IMR-90 (cell line): Measurements from ENCODE around the gene EFCAB10.
A peak's percentile ranks its signal among the peaks of the same experiment; 100 is the strongest.

ENCODE experiments used
- BHLHE40 ChIP-seq: fragments of 150-350 bp; IDR thresholded peaks from 2 replicates; pipeline ENCODE4 v1.6.1; 2016; ENCODE audit warnings: mild to moderate bottlenecking, low read depth, low read length
- CEBPB ChIP-seq: IDR thresholded peaks from 2 replicates; pipeline ENCODE4 v1.6.1; 2012; ENCODE audit warnings: low read depth, low read length, improper control_type of control experiment
- CHD1 ChIP-seq: IDR thresholded peaks from 2 replicates; pipeline ENCODE4 v1.6.1; 2012; ENCODE audit warnings: low read depth, low read length, improper control_type of control experiment
- MAZ ChIP-seq: IDR thresholded peaks from 2 replicates; pipeline ENCODE4 v1.6.1; 2012; ENCODE audit warnings: low read depth, mild to moderate bottlenecking, low read length, improper control_type of control experiment, moderate library complexity, borderline replicate concordance
- NFE2L2 ChIP-seq: fragments of 150-350 bp; IDR thresholded peaks from 2 replicates; pipeline ENCODE4 v1.6.1; 2016; ENCODE audit warnings: low read depth, mild to moderate bottlenecking, low read length
- POLR2A ChIP-seq: IDR thresholded peaks from 2 replicates; pipeline ENCODE4 v1.6.1; 2012; ENCODE audit warnings: mild to moderate bottlenecking, low read depth, low read length
- RAD21 ChIP-seq: IDR thresholded peaks from 2 replicates; pipeline ENCODE4 v1.6.1; 2012; ENCODE audit warnings: low read length, improper control_type of control experiment
- RCOR1 ChIP-seq: IDR thresholded peaks from 2 replicates; pipeline ENCODE4 v1.6.1; 2012; ENCODE audit warnings: mild to moderate bottlenecking, low read length, improper control_type of control experiment; ENCODE audit not compliant: insufficient replicate concordance
- RFX5 ChIP-seq: IDR thresholded peaks from 2 replicates; pipeline ENCODE4 v1.8.0; 2012; ENCODE audit warnings: low read depth, mild to moderate bottlenecking, low read length, moderate library complexity
- SMC3 ChIP-seq: fragments of 150-350 bp; IDR thresholded peaks from 2 replicates; pipeline ENCODE4 v1.6.1; 2016; ENCODE audit warnings: low read depth, mild to moderate bottlenecking, antibody characterized with exemption, low read length, moderate library complexity
- TF ChIP-seq, protein P1 (sequence below): conservative IDR thresholded peaks from 2 replicates; pipeline ENCODE4 v1.5.1; 2012; ENCODE audit warnings: mild to moderate bottlenecking, low read depth, low read length, improper control_type of control experiment
- TF ChIP-seq, protein P2 (sequence below): fragments of 150-350 bp; IDR thresholded peaks from 2 replicates; pipeline ENCODE4 v1.6.1; 2017; ENCODE audit warnings: mild to moderate bottlenecking, antibody characterized with exemption, low read length, low read depth

DNA sequence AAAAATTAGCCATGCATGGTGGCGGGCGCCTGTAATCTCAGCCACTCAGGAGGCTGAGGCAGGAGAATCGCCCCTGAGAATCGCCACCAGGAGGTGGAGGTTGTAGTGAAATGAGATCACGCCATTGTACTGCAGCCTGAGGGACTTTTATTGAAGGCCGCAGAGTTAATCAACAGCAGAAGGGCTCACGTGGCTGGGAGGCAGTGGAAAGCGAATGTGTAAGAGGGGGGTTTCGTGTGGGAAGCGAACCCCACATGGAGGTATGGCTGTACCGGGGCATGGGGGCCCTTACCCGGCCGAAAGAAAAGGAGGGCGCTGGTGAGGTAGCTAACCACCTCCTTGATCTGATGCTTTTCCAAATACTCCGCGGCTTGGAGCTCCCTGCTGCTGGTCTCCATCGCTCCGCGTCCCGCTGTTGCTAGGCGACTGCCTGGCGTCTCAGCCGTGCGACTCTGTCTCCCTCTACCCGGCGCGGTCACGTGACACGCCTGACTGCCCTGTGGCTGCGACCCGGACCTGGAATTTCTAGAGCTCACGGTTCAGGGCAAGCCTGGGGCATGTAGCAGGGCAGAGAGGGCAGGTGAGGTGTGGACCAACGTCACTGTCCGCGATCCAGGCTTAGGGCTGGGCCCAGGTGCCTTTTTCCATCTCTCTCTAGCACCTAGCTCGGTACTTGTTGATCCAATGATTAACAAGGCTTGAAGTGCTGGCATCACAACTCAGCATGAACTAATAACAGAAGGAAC lies at the start of gene EFCAB10:
- TF ChIP-seq, protein P1, sequence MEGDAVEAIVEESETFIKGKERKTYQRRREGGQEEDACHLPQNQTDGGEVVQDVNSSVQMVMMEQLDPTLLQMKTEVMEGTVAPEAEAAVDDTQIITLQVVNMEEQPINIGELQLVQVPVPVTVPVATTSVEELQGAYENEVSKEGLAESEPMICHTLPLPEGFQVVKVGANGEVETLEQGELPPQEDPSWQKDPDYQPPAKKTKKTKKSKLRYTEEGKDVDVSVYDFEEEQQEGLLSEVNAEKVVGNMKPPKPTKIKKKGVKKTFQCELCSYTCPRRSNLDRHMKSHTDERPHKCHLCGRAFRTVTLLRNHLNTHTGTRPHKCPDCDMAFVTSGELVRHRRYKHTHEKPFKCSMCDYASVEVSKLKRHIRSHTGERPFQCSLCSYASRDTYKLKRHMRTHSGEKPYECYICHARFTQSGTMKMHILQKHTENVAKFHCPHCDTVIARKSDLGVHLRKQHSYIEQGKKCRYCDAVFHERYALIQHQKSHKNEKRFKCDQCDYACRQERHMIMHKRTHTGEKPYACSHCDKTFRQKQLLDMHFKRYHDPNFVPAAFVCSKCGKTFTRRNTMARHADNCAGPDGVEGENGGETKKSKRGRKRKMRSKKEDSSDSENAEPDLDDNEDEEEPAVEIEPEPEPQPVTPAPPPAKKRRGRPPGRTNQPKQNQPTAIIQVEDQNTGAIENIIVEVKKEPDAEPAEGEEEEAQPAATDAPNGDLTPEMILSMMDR: no peak
- no peak for TF ChIP-seq POLR2A
- TF ChIP-seq NFE2L2: no peak
- no peak for TF ChIP-seq MAZ
- TF ChIP-seq CEBPB: no peak
- no peak for TF ChIP-seq RFX5
- no peak for TF ChIP-seq SMC3
- TF ChIP-seq RAD21: no peak
- no peak for TF ChIP-seq RCOR1
- TF ChIP-seq, protein P2, sequence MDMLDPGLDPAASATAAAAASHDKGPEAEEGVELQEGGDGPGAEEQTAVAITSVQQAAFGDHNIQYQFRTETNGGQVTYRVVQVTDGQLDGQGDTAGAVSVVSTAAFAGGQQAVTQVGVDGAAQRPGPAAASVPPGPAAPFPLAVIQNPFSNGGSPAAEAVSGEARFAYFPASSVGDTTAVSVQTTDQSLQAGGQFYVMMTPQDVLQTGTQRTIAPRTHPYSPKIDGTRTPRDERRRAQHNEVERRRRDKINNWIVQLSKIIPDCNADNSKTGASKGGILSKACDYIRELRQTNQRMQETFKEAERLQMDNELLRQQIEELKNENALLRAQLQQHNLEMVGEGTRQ: peak; percentile 86
- 0 out of 2 replicates have a peak, but pooled peaks have one; percentile 31 for TF ChIP-seq BHLHE40
- TF ChIP-seq CHD1: no peak
